ENCODE results near the gene EXOSC3.

- TF ChIP-seq CTCF (IDR thresholded peaks at IDR 0.05) = no peak
- TF ChIP-seq POLR2AphosphoS5 (IDR thresholded peaks at IDR 0.05; ENCODE audit: insufficient read depth in 1 of 2, low read depth in 1 of 2) = no peak
- no peak for TF ChIP-seq POLR2A (IDR thresholded peaks at IDR 0.05)
These were observed 11.4 kb upstream of the EXOSC3 start for GRCh38 chr9:37796232-37796631.
